HepG2 (cell line): ENCODE measurements around the gene GPR15LG.

Experiments
- BHLHE40 ChIP-seq: IDR thresholded peaks from 2 replicates; pipeline ENCODE4 v1.6.1; 2011; ENCODE audit warnings: low read length, improper control_type of control experiment
- CEBPZ ChIP-seq: IDR thresholded peaks from 2 replicates; pipeline ENCODE4 v1.6.1; 2012; ENCODE audit warnings: low read length, improper control_type of control experiment
- CTCF ChIP-seq: sonication (generic); formaldehyde crosslinking; IDR thresholded peaks from 2 replicates; pipeline ENCODE4 v1.5.0; 2020; ENCODE audit warnings: mild to moderate bottlenecking, missing genetic modification reagents, moderate library complexity
- EED ChIP-seq: sonication (generic); formaldehyde crosslinking; IDR thresholded peaks from 2 replicates; pipeline ENCODE4 v1.5.0; 2020; ENCODE audit warnings: mild to moderate bottlenecking, missing genetic modification reagents
- GABPB1 ChIP-seq: IDR thresholded peaks from 2 replicates; pipeline ENCODE4 v1.6.1; 2016; ENCODE audit warnings: mild to moderate bottlenecking, missing genetic modification reagents, moderate library complexity, missing compliant biosample characterization
- PHF8 ChIP-seq: sonication (generic); formaldehyde crosslinking; IDR thresholded peaks from 2 replicates; pipeline ENCODE4 v1.5.0; 2020; ENCODE audit warnings: missing genetic modification reagents
- RAD51 ChIP-seq: fragments of 450-650 bp; IDR thresholded peaks from 2 replicates; pipeline ENCODE4 v1.6.1; 2016; ENCODE audit warnings: borderline replicate concordance
- TCF7 ChIP-seq: sonication (generic); IDR thresholded peaks from 2 replicates; pipeline ENCODE4 v1.6.1; 2016; ENCODE audit warnings: antibody characterized with exemption, low read depth
- XRCC5 ChIP-seq: fragments of 200-400 bp; formaldehyde crosslinking; optimal IDR thresholded peaks from 2 replicates; pipeline ENCODE3; 2017; ENCODE audit warnings: mild to moderate bottlenecking, low read length
- ZKSCAN8 ChIP-seq: IDR thresholded peaks from 2 replicates; pipeline ENCODE4 v1.6.1; 2016; ENCODE audit warnings: borderline replicate concordance, missing genetic modification reagents, missing compliant biosample characterization
- ZNF251 ChIP-seq: sonication (generic); formaldehyde crosslinking; IDR thresholded peaks from 2 replicates; pipeline ENCODE4 v1.9.0; 2021; ENCODE audit warnings: mild to moderate bottlenecking, missing genetic modification reagents
- TF ChIP-seq, protein P1 (sequence below): sonication (generic); formaldehyde crosslinking; IDR thresholded peaks from 2 replicates; pipeline ENCODE4 v1.4.0; 2020; ENCODE audit warnings: missing genetic modification reagents
- TF ChIP-seq, protein P2 (sequence below): sonication (generic); formaldehyde crosslinking; IDR thresholded peaks from 2 replicates; pipeline ENCODE4 v1.9.0; 2021; ENCODE audit warnings: mild to moderate bottlenecking, missing genetic modification reagents

GRCh38 chr10:84212014-84212413, 38.4 kb downstream of the GPR15LG start:
- TF ChIP-seq, protein P1, sequence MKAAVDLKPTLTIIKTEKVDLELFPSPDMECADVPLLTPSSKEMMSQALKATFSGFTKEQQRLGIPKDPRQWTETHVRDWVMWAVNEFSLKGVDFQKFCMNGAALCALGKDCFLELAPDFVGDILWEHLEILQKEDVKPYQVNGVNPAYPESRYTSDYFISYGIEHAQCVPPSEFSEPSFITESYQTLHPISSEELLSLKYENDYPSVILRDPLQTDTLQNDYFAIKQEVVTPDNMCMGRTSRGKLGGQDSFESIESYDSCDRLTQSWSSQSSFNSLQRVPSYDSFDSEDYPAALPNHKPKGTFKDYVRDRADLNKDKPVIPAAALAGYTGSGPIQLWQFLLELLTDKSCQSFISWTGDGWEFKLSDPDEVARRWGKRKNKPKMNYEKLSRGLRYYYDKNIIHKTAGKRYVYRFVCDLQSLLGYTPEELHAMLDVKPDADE (CRISPR knock-in tag): no peak
- TF ChIP-seq ZKSCAN8 (CRISPR knock-in tag): no peak
- TF ChIP-seq GABPB1 (CRISPR knock-in tag): no peak
- no peak for TF ChIP-seq TCF7
- no peak for TF ChIP-seq EED (CRISPR knock-in tag)
- no peak for TF ChIP-seq CTCF (CRISPR knock-in tag)
- TF ChIP-seq CEBPZ: no peak
- TF ChIP-seq, protein P2, sequence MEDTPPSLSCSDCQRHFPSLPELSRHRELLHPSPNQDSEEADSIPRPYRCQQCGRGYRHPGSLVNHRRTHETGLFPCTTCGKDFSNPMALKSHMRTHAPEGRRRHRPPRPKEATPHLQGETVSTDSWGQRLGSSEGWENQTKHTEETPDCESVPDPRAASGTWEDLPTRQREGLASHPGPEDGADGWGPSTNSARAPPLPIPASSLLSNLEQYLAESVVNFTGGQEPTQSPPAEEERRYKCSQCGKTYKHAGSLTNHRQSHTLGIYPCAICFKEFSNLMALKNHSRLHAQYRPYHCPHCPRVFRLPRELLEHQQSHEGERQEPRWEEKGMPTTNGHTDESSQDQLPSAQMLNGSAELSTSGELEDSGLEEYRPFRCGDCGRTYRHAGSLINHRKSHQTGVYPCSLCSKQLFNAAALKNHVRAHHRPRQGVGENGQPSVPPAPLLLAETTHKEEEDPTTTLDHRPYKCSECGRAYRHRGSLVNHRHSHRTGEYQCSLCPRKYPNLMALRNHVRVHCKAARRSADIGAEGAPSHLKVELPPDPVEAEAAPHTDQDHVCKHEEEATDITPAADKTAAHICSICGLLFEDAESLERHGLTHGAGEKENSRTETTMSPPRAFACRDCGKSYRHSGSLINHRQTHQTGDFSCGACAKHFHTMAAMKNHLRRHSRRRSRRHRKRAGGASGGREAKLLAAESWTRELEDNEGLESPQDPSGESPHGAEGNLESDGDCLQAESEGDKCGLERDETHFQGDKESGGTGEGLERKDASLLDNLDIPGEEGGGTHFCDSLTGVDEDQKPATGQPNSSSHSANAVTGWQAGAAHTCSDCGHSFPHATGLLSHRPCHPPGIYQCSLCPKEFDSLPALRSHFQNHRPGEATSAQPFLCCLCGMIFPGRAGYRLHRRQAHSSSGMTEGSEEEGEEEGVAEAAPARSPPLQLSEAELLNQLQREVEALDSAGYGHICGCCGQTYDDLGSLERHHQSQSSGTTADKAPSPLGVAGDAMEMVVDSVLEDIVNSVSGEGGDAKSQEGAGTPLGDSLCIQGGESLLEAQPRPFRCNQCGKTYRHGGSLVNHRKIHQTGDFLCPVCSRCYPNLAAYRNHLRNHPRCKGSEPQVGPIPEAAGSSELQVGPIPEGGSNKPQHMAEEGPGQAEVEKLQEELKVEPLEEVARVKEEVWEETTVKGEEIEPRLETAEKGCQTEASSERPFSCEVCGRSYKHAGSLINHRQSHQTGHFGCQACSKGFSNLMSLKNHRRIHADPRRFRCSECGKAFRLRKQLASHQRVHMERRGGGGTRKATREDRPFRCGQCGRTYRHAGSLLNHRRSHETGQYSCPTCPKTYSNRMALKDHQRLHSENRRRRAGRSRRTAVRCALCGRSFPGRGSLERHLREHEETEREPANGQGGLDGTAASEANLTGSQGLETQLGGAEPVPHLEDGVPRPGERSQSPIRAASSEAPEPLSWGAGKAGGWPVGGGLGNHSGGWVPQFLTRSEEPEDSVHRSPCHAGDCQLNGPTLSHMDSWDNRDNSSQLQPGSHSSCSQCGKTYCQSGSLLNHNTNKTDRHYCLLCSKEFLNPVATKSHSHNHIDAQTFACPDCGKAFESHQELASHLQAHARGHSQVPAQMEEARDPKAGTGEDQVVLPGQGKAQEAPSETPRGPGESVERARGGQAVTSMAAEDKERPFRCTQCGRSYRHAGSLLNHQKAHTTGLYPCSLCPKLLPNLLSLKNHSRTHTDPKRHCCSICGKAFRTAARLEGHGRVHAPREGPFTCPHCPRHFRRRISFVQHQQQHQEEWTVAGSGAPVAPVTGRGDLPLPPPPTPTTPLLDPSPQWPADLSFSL (CRISPR knock-in tag): no peak
- TF ChIP-seq RAD51: no peak
- no peak for TF ChIP-seq BHLHE40
- no peak for TF ChIP-seq ZNF251 (CRISPR knock-in tag)
- TF ChIP-seq XRCC5: no peak
- no peak for TF ChIP-seq PHF8 (CRISPR knock-in tag)
